Measurements from ENCODE around the gene ACOT9.
A peak's percentile ranks its signal among the peaks of the same experiment; 100 is the strongest.
"Not testable (repeated sequence)": the region's sequence is repeated elsewhere in the genome, so short reads cannot be mapped to it uniquely, and the experiment has no call there.

The ACOT9 gene

DNA sequence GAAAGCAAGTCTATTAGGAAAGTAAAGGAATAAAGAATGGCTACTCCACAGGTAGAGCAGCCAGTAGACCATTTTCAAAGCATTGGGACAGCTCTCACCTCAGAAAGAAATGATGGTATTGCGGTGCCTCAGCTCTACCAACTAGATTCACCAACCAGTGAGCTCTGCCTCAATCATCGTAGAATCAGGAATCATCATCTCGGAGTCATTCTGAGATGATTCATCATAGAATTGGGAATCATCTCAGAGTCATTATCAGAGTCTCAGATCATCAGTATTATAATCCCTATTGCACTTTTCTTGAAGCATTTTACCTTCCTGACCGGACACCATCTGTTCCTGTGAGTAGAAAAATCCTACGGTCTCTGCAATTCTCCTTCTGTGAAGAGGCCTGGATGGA, 22.4 kb upstream of the ACOT9 start:
- no peak for DNase-seq (ENCODE audit: low spot score)

DNA sequence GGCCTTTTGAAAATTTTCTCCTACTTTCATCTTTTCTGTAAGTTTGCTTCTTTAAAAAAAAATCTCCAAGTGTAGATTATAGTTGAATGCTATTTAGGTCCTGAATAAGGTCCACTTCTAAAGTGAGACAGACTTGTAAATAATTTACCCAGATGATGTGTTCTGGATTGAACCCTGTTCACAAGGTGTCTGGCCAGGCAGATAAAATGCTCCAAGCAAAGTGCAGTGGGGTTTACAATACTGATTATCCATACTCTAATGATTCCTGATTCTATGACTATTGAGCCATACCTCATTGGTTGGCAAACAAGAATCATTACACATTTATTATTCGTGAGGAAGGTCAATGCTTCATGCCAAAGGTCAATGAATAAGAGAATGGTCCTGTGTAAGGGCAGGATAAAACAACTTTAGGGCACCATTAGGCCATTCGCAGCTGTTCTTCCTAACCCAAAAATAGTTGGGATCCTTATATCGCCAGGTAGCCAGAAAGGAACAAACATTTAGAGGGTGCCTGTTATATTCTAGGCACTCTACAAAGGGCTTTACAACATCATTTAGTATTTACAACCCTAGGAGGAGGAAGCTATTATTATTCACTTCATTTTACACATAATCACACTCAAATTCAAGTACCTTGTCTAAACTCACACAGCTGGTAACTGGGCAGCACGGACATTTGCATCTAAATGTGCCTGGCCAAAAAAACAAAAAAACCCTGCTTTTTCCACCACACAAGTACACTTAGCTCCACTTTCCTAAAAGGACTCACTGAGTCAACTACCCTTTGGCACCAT, 21.3 kb upstream of the ACOT9 start:
- no peak for DNase-seq (ENCODE audit: low spot score)

DNA sequence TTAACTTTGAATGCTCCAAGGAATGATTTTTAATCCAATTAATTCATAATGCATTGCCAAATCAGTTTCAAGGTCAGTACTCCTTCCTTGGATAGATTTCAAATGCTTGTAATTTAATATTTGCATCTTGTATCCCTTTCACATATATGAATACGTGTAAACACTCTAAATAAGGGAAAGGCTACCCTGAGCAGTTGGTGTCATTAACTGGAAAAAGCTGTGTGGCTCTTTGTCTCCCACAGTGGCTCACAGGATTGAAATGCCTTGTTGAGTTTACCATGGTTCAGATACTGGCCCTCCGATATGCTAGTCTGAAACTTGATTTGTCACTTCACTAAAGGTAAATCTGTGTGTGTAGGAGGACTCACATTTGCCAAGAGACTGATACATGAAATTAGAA, 16.7 kb upstream of the ACOT9 start:
- DNase-seq (ENCODE audit: low spot score), result no peak

DNA sequence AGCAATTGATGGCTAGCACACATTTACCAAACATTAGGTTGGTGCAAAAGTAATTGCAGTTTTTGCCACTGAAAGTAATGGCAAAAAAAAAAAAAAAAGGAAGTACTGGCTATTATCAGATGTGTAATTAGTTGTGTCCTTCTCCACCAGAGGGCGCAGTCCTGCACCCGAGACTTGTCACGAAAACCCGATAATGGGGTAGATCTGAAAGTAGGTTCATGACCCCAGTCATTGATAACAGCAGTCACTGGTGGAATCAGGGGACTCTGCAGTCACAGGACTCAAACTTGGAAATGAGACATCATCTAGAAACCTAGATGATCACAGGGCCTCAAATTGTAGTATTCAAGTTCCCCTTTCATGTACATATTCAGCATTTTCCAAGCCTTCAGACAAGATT, 13.1 kb upstream of the ACOT9 start:
- peak; percentile 64 for DNase-seq (ENCODE audit: low spot score)

DNA sequence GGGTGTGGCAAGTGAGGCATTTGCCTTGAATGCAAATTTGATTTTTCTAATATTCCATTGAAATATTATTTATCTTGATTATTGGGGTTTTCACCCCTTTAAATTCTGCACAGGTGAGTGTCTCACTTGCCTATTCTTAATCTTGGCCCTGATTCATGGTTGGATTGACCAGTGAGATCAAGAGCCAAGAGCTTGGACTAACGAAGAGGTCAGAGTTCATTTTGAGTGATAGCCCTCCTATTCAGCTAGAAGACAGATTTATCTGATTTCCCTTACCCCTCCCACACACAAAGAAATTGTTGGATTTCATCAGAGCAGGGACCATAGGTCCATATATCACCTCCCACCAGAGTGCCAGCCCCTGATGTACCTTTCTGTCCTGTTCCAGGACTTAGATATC, 11.6 kb upstream of the ACOT9 start:
- DNase-seq (ENCODE audit: low spot score), result no peak

DNA sequence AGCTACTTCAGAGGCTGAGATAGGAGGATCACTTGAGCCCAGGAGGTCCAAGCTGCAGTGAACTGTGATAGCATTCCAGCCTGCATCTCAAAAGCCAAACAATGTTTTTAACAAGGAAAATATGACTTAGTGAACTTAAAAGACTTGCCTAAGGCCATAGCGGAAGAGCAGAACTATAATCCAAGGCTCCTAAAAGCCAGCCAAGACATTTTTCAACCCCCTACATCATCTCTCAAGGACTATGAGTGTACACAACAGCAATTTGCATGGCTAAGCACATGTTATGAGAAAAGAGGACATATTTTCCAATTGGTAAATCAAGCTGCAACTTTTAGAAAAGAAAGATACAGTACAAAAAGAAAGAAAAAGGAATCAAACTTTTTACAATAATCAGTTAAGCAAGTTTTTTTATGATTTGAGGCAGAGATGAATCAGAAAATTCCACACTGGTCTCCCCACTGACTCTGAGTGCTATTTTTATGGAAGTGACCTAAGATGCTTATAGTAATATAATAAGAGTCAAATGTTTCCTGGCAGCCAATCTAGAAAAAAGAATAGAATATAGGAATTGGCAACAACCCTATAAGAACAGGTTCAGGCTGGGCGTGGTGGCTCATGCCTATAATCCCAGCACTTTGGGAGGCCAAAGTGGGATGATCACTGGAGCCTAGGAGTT, 9.8 kb upstream of the ACOT9 start:
- no peak for DNase-seq (ENCODE audit: low spot score)

DNA sequence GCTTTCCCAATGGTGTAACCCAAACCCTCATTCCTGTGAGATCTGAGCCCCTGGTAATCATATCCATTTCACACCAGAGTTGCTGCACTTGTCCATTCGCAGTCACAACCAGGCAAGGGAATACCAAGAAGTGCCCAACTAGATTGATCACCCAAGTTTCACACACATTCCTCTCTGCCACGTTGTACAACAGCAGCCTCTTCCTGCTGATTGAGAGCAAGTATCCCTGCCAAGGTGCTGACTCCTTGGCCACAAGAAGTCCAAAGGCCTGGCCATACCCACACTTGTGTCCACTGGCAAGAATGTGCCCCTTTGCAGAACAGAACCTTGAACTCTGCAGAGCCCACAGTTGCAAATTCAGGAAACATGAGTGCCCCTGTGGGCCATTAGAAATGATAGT, 6.5 kb upstream of the ACOT9 start:
- no peak for DNase-seq (ENCODE audit: low spot score)

DNA sequence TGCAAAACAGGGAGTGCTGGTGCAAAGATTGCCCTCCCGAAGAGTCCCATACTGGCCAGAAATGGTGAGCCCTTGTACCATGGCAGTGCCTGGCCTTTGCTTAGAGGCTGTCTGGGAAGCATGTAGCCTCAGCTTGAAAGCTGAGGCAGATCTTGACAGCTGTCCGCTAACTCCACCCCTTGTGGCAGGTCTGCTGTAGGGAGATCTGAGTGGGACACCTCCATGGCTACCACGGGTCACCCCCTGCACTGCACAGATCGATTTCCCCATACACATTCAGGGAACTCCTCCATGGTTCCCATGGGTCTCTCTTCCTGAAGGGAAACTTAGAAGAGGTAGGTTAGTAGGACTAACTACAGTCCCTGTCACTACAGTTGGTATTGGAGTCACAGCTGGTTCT, 6.1 kb upstream of the ACOT9 start:
- no peak for DNase-seq (ENCODE audit: low spot score)

DNA sequence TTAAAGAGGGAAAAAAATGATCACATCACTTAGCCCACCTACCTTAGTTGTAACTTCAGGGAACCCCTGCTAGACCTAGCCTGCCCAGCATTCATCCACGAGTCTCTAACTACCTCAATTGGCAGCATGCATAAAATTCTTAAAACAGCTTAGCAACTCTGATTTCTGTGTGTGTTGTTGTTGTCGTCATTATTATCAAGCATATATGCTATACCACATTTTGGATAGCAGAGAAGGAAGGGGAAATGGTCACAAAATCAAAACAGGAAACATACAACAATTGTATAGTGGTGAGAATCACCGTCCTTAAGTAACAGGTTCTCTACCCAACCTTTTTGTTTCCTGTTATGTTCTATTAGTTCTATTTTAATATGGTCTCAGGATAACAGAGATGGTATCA, 2.7 kb upstream of the ACOT9 start:
- DNase-seq (ENCODE audit: low spot score), result no peak

DNA sequence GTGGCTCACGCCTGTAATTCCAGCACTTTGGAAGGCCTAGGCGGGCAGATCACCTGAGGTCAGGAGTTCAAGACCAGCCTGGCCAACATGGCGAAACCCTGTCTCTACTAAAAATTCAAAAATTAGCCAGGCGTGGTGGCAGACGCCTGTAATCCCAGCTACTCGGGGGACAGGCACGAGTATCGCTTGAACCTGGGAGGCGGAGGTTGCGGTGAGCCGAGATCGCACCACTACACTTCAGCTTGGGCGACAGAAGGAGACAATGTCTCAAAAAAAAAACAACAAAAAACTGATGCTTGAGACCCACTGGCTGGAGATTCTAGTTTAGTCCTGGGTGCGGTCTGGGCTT, 521 bp upstream of the ACOT9 start:
- not testable (repeated sequence) for DNase-seq (ENCODE audit: low spot score)

DNA sequence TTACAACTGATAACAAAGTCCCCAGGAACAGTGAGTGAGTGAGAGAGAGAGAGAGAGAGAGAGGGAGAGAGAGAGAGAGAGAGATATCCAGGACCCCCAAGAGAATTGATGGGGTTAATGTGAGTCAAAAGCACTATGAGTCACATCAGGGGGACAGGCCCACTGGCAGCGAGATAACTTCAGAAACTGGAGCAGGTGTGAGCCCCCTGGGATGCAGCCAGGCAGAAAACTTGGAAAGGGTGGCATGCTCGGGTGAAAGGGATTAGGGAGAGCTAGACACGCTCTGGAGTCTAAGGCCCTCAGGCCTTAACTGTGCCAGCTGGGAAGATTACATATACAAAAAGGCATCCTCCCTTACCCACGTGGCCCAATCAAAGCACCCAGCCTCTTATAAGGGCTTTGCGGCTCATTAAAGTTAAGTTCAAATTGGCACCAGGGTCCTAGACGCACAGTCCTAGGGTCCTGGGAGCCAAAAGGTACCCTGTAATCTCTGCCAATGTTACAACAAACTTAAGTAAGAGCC, 841 bp downstream of the ACOT9 start:
- DNase-seq (ENCODE audit: low spot score), result peak; percentile 24

DNA sequence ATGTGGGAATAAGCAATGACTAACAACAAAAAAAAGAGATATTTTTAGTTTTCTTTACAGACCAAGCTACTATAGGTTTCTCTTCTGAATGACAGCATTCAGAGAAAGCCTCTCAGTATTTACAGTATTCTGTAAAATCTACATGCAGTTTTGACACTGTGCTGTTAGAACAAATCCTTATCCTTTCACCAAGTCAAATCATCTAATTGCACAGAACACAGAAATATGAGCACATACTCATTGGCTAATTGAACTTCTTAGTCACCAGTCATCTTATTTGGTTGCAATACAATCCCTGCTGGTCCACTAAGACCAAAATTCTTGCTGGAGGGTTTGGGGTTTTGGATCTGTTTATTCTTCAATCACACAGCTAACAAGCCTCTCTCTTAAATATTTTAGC, 5.7 kb downstream of the ACOT9 start:
- DNase-seq (ENCODE audit: low spot score), result no peak

DNA sequence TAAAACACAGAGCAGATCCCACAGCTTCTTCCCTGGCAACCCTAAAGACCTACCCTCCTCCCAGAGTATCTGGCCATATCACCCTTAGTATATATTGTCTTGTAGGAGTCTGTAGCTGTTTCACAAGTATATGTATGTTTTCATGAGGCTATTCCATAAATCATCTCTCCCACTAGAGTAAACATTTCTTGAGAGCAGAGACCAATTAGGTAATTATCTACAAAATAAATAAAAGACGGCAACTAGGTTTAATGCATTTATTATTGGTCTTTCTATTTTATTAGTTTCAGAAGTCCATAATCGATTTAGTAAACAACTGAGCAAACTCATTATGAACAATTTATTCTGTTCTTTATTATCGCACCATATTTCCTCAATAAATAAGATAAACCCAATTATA, 7.0 kb downstream of the ACOT9 start:
- DNase-seq (ENCODE audit: low spot score), result no peak

DNA sequence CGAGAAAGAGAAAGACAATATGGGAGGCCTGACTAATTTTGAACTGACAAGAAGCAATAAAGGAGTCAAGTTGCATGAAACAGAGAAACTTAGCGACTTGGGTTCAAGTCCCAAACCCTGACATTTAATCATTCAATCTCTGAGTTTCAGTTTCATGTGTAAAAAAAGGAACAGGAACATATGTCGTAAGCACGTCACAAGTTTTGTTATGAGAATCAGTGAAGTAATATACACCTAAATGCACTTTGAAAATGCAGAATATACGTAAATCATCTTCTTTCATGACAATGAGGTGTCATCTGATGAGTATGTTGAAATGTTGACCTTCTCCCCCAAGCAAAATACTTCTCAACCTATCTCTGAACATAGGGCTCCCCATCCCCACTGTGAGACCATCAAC, 10.4 kb downstream of the ACOT9 start:
- no peak for DNase-seq (ENCODE audit: low spot score)

DNA sequence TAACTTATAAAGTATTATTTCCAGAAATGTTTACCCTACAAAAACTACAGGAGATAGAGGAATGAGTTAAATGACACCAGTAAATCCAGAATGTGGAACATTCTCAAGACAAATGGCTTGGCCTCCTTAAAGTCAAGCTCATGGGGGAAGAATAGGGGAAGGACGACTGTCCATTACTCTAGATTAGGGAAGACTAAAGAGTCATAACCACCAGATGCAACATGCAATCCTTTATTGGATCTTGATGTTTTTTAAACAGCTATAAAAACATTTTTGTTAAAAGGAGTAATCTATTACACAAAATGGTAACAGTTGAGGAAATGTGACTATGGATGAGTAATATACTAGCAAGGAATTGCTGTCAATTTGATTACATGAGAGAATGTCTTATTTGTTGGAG, 11.1 kb downstream of the ACOT9 start:
- no peak for DNase-seq (ENCODE audit: low spot score)

DNA sequence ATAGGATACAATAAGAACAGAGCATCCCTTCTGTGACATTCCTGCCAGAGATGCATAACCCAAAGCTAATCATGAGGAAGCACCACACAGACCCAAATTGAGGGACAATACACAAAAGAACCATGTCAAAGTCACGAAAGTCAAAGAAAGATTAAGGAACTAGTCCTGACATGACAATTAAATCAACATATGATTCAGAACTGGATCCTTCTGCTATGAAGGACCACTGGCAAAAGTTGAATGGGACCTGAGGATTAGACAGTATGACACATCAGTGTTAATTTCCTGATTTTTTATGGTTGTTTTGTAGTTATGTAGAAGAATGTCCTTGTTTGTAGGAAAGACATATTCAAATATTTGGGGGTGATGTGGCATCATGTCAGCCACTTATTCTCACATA, 13.9 kb downstream of the ACOT9 start:
- no peak for DNase-seq (ENCODE audit: low spot score)

DNA sequence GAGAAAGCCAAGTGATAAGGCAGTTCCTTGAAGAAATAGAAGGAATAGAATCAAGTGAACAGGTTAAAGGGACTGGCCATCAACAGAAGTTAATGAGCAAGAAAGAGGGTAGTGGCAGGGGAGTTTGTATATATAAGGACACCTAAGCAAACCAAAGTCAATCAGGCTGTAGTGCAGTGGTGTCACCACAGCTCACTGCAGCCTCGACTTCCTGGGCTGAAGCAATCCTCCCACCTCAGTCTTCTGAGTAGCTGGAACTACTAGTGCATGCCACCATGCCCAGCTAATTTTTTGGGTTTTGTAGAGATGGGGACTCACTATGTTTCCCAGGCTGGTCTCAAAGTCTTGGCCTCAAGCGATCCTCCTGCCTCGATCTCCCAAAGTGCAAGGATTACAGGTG, 15.9 kb downstream of the ACOT9 start:
- no peak for DNase-seq (ENCODE audit: low spot score)

DNA sequence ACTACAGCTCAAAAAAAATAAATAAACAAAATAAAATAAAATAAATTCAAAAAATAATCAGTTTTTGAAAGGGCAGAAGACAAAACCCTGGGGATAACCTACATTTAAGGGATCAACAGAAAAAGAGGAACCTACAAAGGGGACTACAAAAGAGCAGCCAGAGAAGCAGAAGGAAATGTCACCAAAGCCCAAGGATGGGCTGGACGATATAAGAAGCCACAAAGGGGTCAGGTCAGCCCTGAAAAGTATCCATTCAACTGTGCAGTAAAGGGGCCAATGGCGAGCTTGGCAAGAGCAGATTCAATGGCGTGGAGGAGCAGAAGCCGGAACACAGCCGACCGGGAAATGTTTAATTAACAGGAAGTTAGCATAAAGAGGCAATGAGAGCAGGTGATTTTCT, 16.9 kb downstream of the ACOT9 start:
- DNase-seq (ENCODE audit: low spot score), result no peak

DNA sequence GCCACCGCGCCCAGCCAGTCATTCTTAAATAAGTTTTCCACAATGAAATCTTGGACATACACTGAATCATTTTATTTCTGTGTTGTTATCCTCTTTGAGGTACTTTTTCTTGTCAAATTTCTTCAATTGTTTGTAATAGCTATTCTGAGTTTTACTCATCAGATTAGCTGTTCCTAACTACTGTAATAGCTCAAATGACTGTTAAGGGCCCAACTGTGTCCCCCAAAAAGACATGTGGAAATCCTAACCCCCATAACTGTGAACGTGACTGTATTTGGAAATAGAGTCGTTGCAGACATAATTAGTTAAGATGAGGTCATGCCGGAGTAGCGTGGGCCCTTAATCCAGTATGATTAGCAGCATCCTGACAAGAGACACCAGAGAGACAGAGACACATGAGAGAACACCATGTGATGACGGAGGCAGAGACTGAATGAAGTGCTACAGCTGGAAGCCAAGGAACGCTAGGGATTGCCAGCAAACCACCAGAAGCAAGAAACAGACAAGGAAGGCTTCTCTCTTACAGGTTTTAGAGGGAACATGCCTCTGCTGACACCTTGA, 22.9 kb downstream of the ACOT9 start:
- no peak for DNase-seq (ENCODE audit: low spot score)

DNA sequence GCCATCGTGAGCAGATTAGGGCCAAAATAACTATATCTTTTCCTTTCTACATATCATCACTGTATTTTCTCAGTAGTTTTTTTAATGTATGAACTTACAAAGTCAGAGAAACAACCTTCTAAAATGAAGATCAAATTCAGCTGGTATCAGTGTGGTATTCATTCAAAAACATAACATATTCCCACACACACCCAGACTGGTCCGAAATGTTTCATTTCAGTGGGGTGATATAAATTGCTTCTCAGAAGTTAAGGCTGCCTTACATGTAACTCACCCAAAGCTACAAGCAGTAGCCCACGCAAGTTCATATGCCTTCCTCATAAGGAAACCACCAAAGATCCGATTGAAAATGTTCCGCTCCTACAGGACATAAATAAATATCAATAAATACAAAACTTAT, 37.8 kb downstream of the ACOT9 start:
- no peak for DNase-seq (ENCODE audit: low spot score)

DNA sequence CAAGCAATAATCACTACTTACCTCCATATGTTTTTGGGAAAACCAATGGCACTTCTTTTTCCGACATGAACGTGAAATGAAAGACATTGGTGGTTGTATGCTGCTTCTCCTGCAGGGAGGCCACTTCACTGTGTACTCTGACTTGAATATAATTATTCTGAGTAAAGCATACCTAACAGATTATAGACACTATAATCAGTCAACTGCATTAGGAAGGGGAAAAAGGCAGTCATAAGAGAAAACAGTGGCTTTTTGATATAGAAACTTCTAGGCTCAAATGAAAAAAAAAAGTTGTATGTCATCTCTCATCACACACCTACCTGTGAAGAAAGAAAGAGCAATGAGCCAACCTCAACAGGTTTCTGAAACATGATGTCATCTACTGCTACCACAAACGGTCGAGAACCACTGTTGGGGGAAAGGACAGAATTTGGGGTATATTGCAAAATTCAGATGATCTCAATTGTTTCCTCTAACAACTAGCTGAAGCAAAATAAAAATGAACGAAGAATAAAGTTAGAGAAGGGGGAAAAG, 38.3 kb downstream of the ACOT9 start:
- DNase-seq (ENCODE audit: low spot score), result no peak

DNA sequence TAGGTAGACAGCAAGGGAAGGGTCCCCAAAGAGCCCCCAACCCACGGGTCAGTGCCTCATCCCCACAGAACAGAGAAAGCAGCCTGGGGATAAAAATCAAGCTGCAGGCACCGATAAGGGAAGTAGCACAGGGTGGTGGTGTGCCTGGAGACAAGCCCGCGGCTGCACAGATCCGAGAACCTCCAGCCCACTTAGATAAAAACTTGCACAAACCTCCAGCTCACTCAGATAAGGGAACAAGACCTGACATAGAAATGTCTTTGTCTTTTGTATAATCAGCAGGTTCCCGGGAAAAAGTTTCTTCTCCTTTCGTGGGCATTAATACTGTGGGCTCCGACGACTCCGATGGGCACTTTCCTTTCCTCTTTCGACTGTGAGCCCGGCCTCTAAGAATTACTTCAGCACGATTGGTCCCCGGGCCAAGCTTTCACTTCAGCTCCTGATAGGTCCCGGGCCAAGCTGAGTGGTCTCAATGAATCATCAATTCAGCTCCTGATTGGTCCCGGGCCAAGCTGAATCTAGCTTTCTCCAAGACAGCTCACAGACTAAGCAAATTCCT, 43.4 kb downstream of the ACOT9 start:
- peak; percentile 32 for DNase-seq (ENCODE audit: low spot score)

DNA sequence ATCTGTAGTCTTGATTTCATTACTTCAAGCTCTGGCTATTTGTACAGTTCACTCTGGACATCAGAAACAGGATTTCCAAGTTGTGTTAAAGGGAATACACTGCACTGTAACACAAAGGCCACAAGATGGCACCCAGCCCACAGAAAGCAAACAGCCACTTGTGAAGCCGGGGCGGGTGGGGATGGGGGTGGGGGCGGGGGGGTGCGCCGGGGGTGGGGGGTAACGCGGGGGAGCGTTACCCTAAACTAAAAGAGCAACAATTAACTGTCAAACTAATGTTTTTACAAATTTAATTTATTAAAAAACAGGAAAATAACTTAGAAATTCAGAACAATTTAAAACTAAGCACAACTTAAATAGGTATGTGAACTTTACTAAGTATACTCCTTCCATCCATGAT, 48.5 kb downstream of the ACOT9 start:
- peak; percentile 43 for DNase-seq (ENCODE audit: low spot score)
